K562 (cell line): ENCODE data around the gene CYFIP2. TPM values are rescaled to one million over a fixed set of nuclear protein-coding genes. Genes with fewer than 3 reads are reported as not detected.

Source experiments
- ATAC-seq: fragments of 200-7000 bp; cut with Tn5 transposase; 3 replicates; pipeline ENCODE4 v1.9.1; 2020; ENCODE audit warnings: moderate library complexity
- BruUV-seq: library from RNA; stranded (reverse); fragments of 400-500 nt; replicated peaks from 2 replicates; lab custom pipeline; 2021; lab: Mats Ljungman, UMichigan
- CTCF ChIA-PET: fragments of 300-600 bp; formaldehyde crosslinking; extraction: SDS; loops from one replicate; lab custom pipeline; 2021; ENCODE audit warnings: low intra/inter-chr PET ratio; lab: Yijun Ruan, JAX
- POLR2A ChIA-PET: fragments of 300-600, 350-650 bp; sonication (Branson Sonifier 250); formaldehyde crosslinking; extraction: SDS; loops from one replicate; lab custom pipeline; 2021; ENCODE audit warnings: antibody characterized with exemption, inconsistent platforms; lab: Yijun Ruan, JAX
- DNase-seq, 4 experiments: peaks; one replicate each; pipeline versions ENCODE4 v3.0.0 to v3.0.0-alpha.2; 2011 to 2018; ENCODE audit warnings: low spot score in 3 of 4, mixed read lengths in 3 of 4; ENCODE audit errors: extremely low read depth in 1 of 4
- FAIRE-seq: peaks from 2 replicates; lab custom pipeline; 2011; peaks lifted over from hg19 to GRCh38; lab: Jason Lieb, UNC
- H2AFZ ChIP-seq: 2 replicates; pipeline ENCODE4 v1.6.0; 2011; ENCODE audit warnings: low read depth, low read length, control low read depth, inconsistent platforms
- H3K27ac ChIP-seq: fragments of 200-600 bp; 3 replicates; pipeline ENCODE4 v1.8.0; 2011; ENCODE audit warnings: low read depth, mild to moderate bottlenecking, control low read depth, inconsistent platforms, low read length, moderate library complexity, mixed read lengths; ENCODE audit errors: extremely low read depth
- H3K27me3 ChIP-seq, 2 experiments: fragments of 300-600 bp in 1 of 2; 2 replicates in 1 of 2; 3 replicates in 1 of 2; pipeline versions ENCODE4 v1.6.0 to v1.8.0; 2011; ENCODE audit warnings: inconsistent platforms in 2 of 2, low read length in 2 of 2, mild to moderate bottlenecking in 1 of 2, mixed read lengths in 1 of 2, moderate library complexity in 1 of 2; ENCODE audit not compliant: control insufficient read depth in 2 of 2, insufficient read depth in 2 of 2
- H3K36me3 ChIP-seq: fragments of 300-600 bp; 3 replicates; pipeline ENCODE4 v1.8.0; 2011; ENCODE audit warnings: mild to moderate bottlenecking, low read length, inconsistent platforms; ENCODE audit not compliant: control insufficient read depth, insufficient read depth
- H3K4me1 ChIP-seq, 2 experiments: fragments of 200-600 bp in 1 of 2; replicated peaks in 1 of 2; 2 replicates in 1 of 2; 3 replicates in 1 of 2; pipeline versions ENCODE4 v1.5.1 to v1.8.0; 2011; ENCODE audit warnings: inconsistent platforms in 2 of 2, low read length in 2 of 2, mild to moderate bottlenecking in 1 of 2, mixed read lengths in 1 of 2, moderate library complexity in 1 of 2; ENCODE audit not compliant: control insufficient read depth in 2 of 2, insufficient read depth in 2 of 2
- H3K4me2 ChIP-seq: 2 replicates; pipeline ENCODE4 v1.6.1; 2011; ENCODE audit warnings: low read length, control low read depth, inconsistent platforms, mixed read lengths; ENCODE audit not compliant: insufficient read depth
- H3K4me3 ChIP-seq: fragments of 200-600 bp; sonication (generic), shearing (Covaris generic); 2 replicates; pipeline ENCODE4 v1.5.1; 2016; ENCODE audit warnings: control low read depth, inconsistent platforms
- H3K79me2 ChIP-seq: fragments of 200-600 bp; 3 replicates; pipeline ENCODE4 v1.8.0; 2011; ENCODE audit warnings: low read length, inconsistent platforms; ENCODE audit not compliant: control insufficient read depth, insufficient read depth
- H3K9ac ChIP-seq, 2 experiments: 2 replicates each; pipeline versions ENCODE4 v1.6.0 to v1.6.1; 2011; ENCODE audit warnings: low read depth in 2 of 2, low read length in 2 of 2, control low read depth in 1 of 2, inconsistent platforms in 1 of 2, mild to moderate bottlenecking in 1 of 2, mixed read lengths in 1 of 2; ENCODE audit not compliant: insufficient read depth in 1 of 2
- H3K9me1 ChIP-seq: one replicate; pipeline ENCODE4 v1.6.0; 2011; ENCODE audit warnings: inconsistent platforms, mild to moderate bottlenecking, low read length, moderate library complexity; ENCODE audit not compliant: control insufficient read depth, insufficient read depth
- H3K9me3 ChIP-seq: replicated peaks from 2 replicates; pipeline ENCODE4 v1.5.1; 2011; ENCODE audit warnings: low read depth, low read length, inconsistent platforms; ENCODE audit not compliant: control insufficient read depth, insufficient read depth
- H4K20me1 ChIP-seq: replicated peaks from 2 replicates; pipeline ENCODE4 v1.6.1; 2011; ENCODE audit warnings: low read length, inconsistent platforms, mixed read lengths; ENCODE audit not compliant: control insufficient read depth, insufficient read depth
- CREB5 ChIP-seq: fragments of 250-450 bp; sonication (Bioruptor Pico); IDR thresholded peaks from 2 replicates; pipeline ENCODE4 v1.5.0; 2020; ENCODE audit warnings: mild to moderate bottlenecking
- WGBS: fragments of 100-300 bp; shearing (Covaris generic); methylation state at CpG from one replicate; pipeline ENCODE4 v1.1.6; 2016; ENCODE audit warnings: low coverage, mixed read lengths; ENCODE audit not compliant: insufficient coverage; ENCODE audit errors: missing lambda C conversion rate; 5-methylcytosine and 5-hydroxymethylcytosine counted together
- in situ Hi-C: fragments of 300-500 bp; cut with MboI; formaldehyde crosslinking; loops from 4 replicates; pipeline ENCODE4 v1.15.0; 2018; ENCODE audit warnings: inconsistent platforms, mixed read lengths
- intact Hi-C: fragments of 100-400 bp; cut with micrococcal nuclease; formaldehyde crosslinking; loops from 2 replicates; pipeline ENCODE4 v1.14.2; 2022
- polyA plus RNA-seq, 8 experiments: library from polyadenylated mRNA; depleted of rRNA in 4 of 8; stranded (reverse) in 5 of 8; unstranded in 3 of 8; fragments of >200 nt; fragmentation: Nextera tagmentation in 2 of 8; fragmentation: Illumina TruSeq in 1 of 8; extraction: Ambion mirVana in 2 of 8; extraction: Trizol in 1 of 8; gene quantifications; 2 replicates each; pipeline versions ENCODE4 v1.2.1 to v1.2.3, GENCODE V29; 2011 to 2014; ENCODE audit warnings: inconsistent platforms in 1 of 8, missing spikeins in 1 of 8
- total RNA-seq, 7 experiments: library from RNA; depleted of rRNA in 6 of 7; stranded (reverse); fragments of >200 nt in 6 of 7; fragmentation: Illumina TruSeq in 2 of 7; extraction: Trizol in 2 of 7; gene quantifications; 2 replicates each; pipeline versions ENCODE4 v1.2.1 to v1.2.3, GENCODE V29; 2011 to 2021; ENCODE audit warnings: low replicate concordance in 1 of 7

The CYFIP2 gene
- total and polyA plus RNA-seq, 9 of the 15 experiments (the other 6 are each of a cell fraction or from before 2014, with no cell fraction given) = 0.76 to 2.9 (median 1.4) TPM; not detected in 1

DNA sequence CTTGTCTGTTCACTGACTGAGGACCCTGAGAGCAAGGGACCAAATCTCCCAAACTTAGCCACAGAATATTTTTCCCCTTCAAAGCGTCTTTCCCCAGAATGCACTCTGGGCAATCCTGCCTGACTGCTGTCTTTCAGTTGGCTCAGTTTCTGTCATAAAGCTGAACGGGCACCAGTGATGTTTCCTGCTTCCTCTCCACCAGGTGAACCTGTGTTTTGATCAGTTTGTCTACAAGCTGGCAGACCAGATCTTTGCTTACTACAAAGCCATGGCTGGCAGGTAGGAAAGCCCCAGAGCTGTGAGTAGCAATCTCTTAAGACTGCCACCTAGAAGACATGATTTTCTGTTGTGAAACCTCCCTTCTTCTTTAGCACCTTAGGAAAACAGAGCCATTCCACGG lies 61.8 kb downstream of the CYFIP2 start:
- peak overlapping the region; percentile 33 for H3K4me2 ChIP-seq
- H3K79me2 ChIP-seq = no peaks in the 10 kb centered on the region
- DNase-seq (no peak), FAIRE-seq (no peak), ATAC-seq (no peak)
- TF ChIP-seq CREB5 (CRISPR knock-in tag) = no peak
- no peak overlapping the region for H3K9ac ChIP-seq
- H3K9me1 ChIP-seq = peaks cover 3% of the 10 kb centered on the region
- in situ Hi-C loops = no loop called here
- H3K27me3 ChIP-seq = peaks cover 0 to 30% of the 10 kb centered on the region in 2 experiments; a peak in 3 of 5 replicates
- H3K4me3 ChIP-seq = no peak overlapping the region
- POLR2A ChIA-PET = interaction anchor here (1.0 to 1.3 kb wide), 2 partner anchors 9 to 152 kb away, joined by 3 to 4 read pairs; no protein-coding TSS in a partner anchor
- CTCF ChIA-PET = interaction anchor here (0.6 to 2.6 kb wide), 3 partner anchors 149 to 416 kb away, joined by 4 to 22 read pairs (median 12); partner anchors contain the start of gene LSM11
- no peaks in the 10 kb centered on the region for H3K36me3 ChIP-seq
- BruUV-seq = no TSS peak
- intact Hi-C loops = loop anchor here (1.0 to 2.0 kb wide), 2 partner anchors 150 to 417 kb away; no protein-coding TSS in a partner anchor
- H2AFZ ChIP-seq = peak overlapping the region; percentile 56; the same call in 1 of the 2 replicates
- H3K9me3 ChIP-seq = no peaks in the 10 kb centered on the region
- 20% methylated on average over 3 of the region's 3 CpGs for WGBS
- no peak overlapping the region for H3K27ac ChIP-seq
- no peaks in the 10 kb centered on the region; a peak in 1 of 5 replicates for H3K4me1 ChIP-seq
- no peaks in the 10 kb centered on the region for H4K20me1 ChIP-seq
